Dermis microvascular lymphatic vessel endothelial cell (primary cell): ENCODE results near the gene AATF. TPM values are rescaled to one million over a fixed set of nuclear protein-coding genes. Genes with fewer than 3 reads are reported as not detected.

Experiments used
- DNase-seq, 2 donors: peaks; one replicate each; pipeline versions ENCODE4 v3.0.0 to v3.0.0-alpha.2; 2010; ENCODE audit warnings: low read depth in 2 of 2
- total RNA-seq: library from RNA; depleted of rRNA; stranded (reverse); fragments of >200 nt; gene quantifications from 2 replicates; pipeline ENCODE4 v1.2.1, GENCODE V29; 2014

AATF gene
- total RNA-seq, 1 donor from 2014 or later = 18.9 TPM

DNA sequence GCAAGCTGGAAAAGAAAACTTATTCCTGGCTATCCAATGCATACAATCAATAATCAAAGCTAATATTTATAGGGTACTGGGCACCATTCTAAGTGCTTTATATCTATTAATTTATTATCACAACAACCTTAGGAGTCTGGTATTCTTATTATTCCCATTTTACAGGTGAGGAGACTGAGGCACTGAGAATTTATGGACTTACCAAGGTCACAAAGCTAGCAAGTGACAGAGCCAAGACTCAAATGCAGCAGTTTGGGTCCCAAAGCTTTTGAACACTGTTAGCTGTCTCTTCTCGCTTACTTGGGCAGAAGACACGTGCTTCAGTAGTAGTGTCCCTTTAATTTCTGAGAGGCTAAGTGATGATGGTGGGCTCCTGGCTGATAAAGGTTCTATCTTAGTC is 152.6 kb downstream of the AATF start:
- no peak for DNase-seq

DNA sequence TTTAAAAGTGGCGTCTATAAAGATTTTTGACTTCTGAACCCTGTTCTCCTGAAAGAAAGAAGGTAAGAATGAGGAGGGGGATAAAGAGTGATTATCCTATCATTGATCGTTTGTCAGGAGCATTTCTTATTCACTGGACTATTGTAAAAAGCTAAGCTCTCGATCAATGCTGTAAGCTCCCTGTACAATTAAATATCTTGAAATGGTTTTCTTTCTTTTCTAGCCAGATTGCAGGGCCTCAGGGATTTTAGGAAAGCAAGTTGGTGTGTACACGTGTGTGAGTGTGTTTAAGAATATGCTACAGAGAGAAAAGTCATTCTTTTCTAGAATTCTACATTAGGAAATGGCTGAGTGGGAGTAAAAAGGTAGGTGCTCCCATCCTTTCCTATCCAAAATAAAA is 154.5 kb downstream of the AATF start:
- DNase-seq = no peak

DNA sequence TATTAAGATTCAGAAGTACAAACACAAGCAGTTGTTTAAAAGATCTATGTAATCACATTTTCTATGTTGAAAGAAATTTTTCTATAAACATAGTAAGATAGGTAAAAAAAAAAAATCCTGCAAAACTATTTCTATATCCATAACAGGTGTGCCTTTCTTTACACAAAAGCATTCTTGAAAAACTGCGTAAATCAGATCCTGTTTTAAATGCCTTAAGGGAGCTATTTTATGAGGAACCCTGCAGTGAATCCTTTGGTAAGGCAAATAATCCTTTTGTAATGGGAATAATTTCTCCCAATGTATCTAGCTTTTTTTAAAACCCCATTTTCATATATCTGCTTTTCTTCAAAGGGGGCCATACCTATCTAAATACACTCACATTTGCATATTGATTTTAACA is 157.3 kb downstream of the AATF start:
- no peak for DNase-seq

Other genes starting within 250 kb of the AATF start
- gene LHX1, start 11.5 kb upstream of the AATF start, total RNA-seq = not detected in 2 replicates